ENCODE results near the gene GRIP2.

- TF ChIP-seq LEF1 (IDR thresholded peaks at IDR 0.05; ENCODE audit: borderline replicate concordance) (no peak), FOXM1 (IDR thresholded peaks at IDR 0.05; ENCODE audit: borderline replicate concordance) (no peak), TARDBP (IDR thresholded peaks at IDR 0.05) (no peak), ARNT (IDR thresholded peaks at IDR 0.05) (no peak), FOXK2 (IDR thresholded peaks at IDR 0.05) (no peak), ELF4 (IDR thresholded peaks at IDR 0.05) (no peak), FOXA1 (IDR thresholded peaks at IDR 0.05) (no peak), CTBP1 (IDR thresholded peaks at IDR 0.05; ENCODE audit: borderline replicate concordance) (no peak)
Observed at GRCh38 chr3:14470461-14470860, 69.7 kb downstream of the GRIP2 start.
